Measurements from ENCODE around the gene MPRIP. TPM values are rescaled to one million over a fixed set of nuclear protein-coding genes. Genes with fewer than 3 reads are reported as not detected.

Gene MPRIP
- total RNA-seq, 1 experiment from 2014 or later: 258 TPM

DNA sequence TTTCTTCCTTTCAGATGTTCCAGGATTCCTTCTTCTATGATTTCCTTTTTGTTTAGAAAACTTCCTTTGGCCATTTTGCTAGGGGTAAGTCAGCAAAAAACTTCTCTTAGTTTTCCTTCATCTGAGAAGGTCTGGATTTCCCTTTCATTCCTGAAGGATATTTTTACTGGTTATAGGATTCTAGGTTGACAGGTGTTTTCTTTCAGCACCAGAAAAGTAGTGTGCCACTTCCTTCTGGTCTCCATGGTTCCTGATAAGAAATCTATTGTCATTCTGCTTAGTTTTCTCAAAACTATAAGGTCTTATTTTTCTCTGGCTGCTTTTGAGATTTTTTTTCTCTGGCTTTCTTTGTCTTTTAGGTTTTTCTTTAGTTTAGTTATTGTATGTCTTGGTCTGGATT, 27.6 kb downstream of the MPRIP start (continued):
- TF ChIP-seq, protein P1, sequence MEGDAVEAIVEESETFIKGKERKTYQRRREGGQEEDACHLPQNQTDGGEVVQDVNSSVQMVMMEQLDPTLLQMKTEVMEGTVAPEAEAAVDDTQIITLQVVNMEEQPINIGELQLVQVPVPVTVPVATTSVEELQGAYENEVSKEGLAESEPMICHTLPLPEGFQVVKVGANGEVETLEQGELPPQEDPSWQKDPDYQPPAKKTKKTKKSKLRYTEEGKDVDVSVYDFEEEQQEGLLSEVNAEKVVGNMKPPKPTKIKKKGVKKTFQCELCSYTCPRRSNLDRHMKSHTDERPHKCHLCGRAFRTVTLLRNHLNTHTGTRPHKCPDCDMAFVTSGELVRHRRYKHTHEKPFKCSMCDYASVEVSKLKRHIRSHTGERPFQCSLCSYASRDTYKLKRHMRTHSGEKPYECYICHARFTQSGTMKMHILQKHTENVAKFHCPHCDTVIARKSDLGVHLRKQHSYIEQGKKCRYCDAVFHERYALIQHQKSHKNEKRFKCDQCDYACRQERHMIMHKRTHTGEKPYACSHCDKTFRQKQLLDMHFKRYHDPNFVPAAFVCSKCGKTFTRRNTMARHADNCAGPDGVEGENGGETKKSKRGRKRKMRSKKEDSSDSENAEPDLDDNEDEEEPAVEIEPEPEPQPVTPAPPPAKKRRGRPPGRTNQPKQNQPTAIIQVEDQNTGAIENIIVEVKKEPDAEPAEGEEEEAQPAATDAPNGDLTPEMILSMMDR (IDR thresholded peaks at IDR 0.05 in 2 of 3, conservative IDR thresholded peaks at IDR 0.05 in 1 of 3; ENCODE audit: borderline replicate concordance in 1 of 3, insufficient read depth in 1 of 3, low read depth in 2 of 3, low read length in 2 of 3): no peak
- TF ChIP-seq CBX3 (IDR thresholded peaks at IDR 0.05; ENCODE audit: low read depth): no peak
- TF ChIP-seq, protein P2, sequence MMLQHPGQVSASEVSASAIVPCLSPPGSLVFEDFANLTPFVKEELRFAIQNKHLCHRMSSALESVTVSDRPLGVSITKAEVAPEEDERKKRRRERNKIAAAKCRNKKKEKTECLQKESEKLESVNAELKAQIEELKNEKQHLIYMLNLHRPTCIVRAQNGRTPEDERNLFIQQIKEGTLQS (IDR thresholded peaks at IDR 0.05): no peak

DNA sequence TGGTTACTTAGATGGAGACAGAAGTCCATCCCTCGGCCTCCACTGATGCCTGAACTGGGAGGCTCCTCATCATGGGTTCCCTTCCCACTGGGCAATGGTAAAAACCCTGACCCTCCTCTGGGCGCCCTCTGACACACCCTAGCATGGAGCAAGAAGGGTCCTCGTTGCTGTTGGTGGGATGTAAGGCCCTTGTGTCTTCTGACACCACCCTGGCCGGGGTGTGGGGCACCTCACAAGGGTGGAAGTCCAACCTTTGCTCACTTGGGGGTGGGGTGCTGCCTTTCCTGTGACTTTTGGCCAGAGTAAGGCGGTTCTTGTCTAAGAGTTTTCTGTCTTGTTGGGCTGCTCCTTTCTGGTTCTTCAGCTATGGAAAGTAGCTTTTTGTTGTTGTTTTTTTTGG, 28.7 kb downstream of the MPRIP start:
- POLR2A ChIA-PET: no interaction called here
- Histone ChIP-seq H3K9ac (ENCODE audit: low read length) (no peak overlapping the region), H2AFZ (ENCODE audit: low read depth, low read length, poor library complexity, severe bottlenecking) (no peak overlapping the region), H3K9me3 (ENCODE audit: control insufficient read depth in 1 of 2, insufficient read depth in 1 of 2, low read depth in 1 of 2, low read length in 2 of 2) (no peaks in the 10 kb centered on the region), H3K36me3 (ENCODE audit: control insufficient read depth in 1 of 2, insufficient read depth in 2 of 2, low read length in 2 of 2) (peaks cover 0 to 12% of the 10 kb centered on the region in 2 experiments; a peak in 2 of 4 replicates), H3K27ac (ENCODE audit: low read depth, low read length) (no peak overlapping the region), H3K79me2 (ENCODE audit: insufficient read depth, low read length) (peaks cover 100% of the 10 kb centered on the region), H3K4me1 (ENCODE audit: control insufficient read depth in 1 of 2, insufficient read depth in 2 of 2, low read length in 2 of 2) (peaks cover 21 to 46% of the 10 kb centered on the region in 2 experiments), H4K20me1 (ENCODE audit: insufficient read depth) (peaks cover 27% of the 10 kb centered on the region), H3K4me3 (replicated peaks in 1 of 2; ENCODE audit: low read depth in 1 of 2, low read length in 2 of 2) (no peak overlapping the region), H3K9me2 (ENCODE audit: insufficient read depth) (no peaks in the 10 kb centered on the region), H3K27me3 (ENCODE audit: insufficient read depth, low read length) (no peaks in the 10 kb centered on the region), H3K4me2 (ENCODE audit: low read length) (no peak overlapping the region)
- BruUV-seq (replicated peaks): no TSS peak
- intact Hi-C loops (cut with micrococcal nuclease): no loop called here
- CTCF ChIA-PET: no interaction called here
- RAD21 ChIA-PET (ENCODE audit: low non-redundant PET in 1 of 2, low total read pairs in 2 of 2, uncharacterized antibody in 2 of 2, unreplicated experiment in 2 of 2): no interaction called here
- no peak for TF ChIP-seq ZNF274 (IDR thresholded peaks at IDR 0.05; ENCODE audit: low read depth, low read length)
- no peak for TF ChIP-seq RAD21 (IDR thresholded peaks at IDR 0.05; ENCODE audit: low read depth)
- TF ChIP-seq FOSL1 (IDR thresholded peaks at IDR 0.05; ENCODE audit: low read depth): no peak
- no peak for TF ChIP-seq TCF7L2 (IDR thresholded peaks at IDR 0.05; ENCODE audit: borderline replicate concordance, extremely low read depth, insufficient read depth, insufficient read length)
- ATAC-seq: no peak
- no peak for DNase-seq (ENCODE audit: low read depth, low spot score)
